Urinary bladder (tissue), 4 donors: ENCODE data around the gene CYB5R2. TPM values are rescaled to one million over a fixed set of nuclear protein-coding genes. Genes with fewer than 3 reads are reported as not detected.
"Not testable (repeated sequence)": the region's sequence is repeated elsewhere in the genome, so short reads cannot be mapped to it uniquely, and the experiment has no call there.

Source experiments
- DNase-seq: peaks from one replicate; pipeline ENCODE4 v3.0.0-alpha.2; 2015; ENCODE audit errors: extremely low spot score
- H3K27ac ChIP-seq: one replicate; pipeline ENCODE4 v1.5.1; 2013; ENCODE audit warnings: low read depth, mild to moderate bottlenecking, moderate library complexity
- H3K36me3 ChIP-seq: one replicate; pipeline ENCODE4 v1.6.1; 2013; ENCODE audit warnings: mild to moderate bottlenecking, moderate library complexity; ENCODE audit not compliant: insufficient read depth
- H3K4me1 ChIP-seq: one replicate; pipeline ENCODE4 v1.6.1; 2013; ENCODE audit warnings: mild to moderate bottlenecking, moderate library complexity; ENCODE audit not compliant: insufficient read depth
- H3K4me3 ChIP-seq: one replicate; pipeline ENCODE4 v1.5.1; 2013; ENCODE audit warnings: low read depth, low read length
- WGBS: extraction: QIAGEN DNeasy Blood & Tissue Kit; methylation state at CpG from one replicate; pipeline ENCODE4 v1.1.7; 2013; 5-methylcytosine and 5-hydroxymethylcytosine counted together
- polyA plus RNA-seq: library from polyadenylated mRNA; stranded (reverse); fragments of 200-250 nt; gene quantifications from one replicate; pipeline ENCODE4 v1.2.3, GENCODE V29; 2013
- total RNA-seq: library from RNA; depleted of rRNA; stranded (reverse); fragments of >200 nt; gene quantifications from one replicate; pipeline ENCODE4 v1.2.3, GENCODE V29; 2014
- donor health status: healthy with polysubstance abuse.
- donor health status: healthy.

The CYB5R2 gene
- total and polyA plus RNA-seq, 2 donors, result 13.9 to 17.7 TPM

DNA sequence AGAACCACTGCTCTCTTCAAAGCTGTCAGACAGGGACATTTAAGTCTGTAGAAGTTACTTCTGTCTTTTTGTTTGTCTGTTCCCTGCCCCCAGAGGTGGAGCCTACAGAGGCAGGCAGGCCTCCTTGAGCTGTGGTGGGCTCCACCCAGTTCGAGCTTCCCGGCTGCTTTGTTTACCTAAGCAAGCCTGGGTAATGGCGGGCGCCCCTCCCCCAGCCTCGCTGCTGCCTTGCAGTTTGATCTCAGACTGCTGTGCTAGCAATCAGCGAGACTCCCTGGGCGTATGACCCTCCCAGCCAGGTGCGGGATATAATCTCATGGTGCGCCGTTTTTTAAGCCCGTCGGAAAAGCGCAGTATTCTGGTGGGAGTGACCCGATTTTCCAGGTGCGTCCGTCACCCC lies 9.8 kb downstream of the CYB5R2 start:
- H3K4me3 ChIP-seq, DNase-seq, H3K4me1 ChIP-seq, H3K27ac ChIP-seq, H3K36me3 ChIP-seq: not testable (repeated sequence)
- 85% methylated on average over 13 of the region's 16 CpGs for WGBS

DNA sequence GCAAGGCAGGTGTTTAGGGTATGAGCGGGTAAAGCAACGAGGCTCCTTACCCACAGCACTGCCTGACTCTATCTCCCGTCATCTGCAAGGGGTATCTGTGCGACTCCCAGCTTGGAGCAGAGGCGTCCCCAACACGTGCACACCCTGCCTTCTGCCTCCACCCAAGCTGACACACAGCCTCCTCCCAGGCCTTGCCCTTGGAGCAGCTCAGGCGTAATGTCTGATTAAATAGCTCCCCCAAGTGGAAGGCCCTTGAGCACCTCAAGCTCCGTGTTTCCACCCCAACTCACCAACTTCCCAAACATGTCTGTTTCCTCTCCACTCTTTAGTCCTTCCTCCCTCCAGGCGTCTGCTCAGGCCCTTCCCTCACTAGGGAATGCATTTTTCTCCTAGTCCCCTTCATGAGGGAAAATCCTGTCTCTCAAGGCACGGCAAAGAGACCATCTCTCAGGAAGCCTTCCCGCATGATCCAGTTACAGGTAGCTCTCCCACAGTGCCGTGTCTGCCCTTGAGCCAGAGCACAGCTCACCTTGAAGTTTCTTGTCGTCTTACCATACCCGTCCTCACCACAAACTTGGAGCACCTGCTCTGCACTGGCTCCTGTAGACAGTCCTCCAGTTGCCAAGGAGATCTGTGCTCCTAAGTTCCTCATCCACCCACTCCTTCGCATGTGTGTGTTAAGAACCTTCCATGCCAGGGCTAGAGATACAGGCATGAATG lies 15.8 kb downstream of the CYB5R2 start:
- no peak for DNase-seq
- H3K4me3 ChIP-seq, result no peak overlapping the region
- WGBS, result 62% methylated on average over 15 of the region's 15 CpGs
- no peaks in the 10 kb centered on the region for H3K4me1 ChIP-seq
- no peaks in the 10 kb centered on the region for H3K36me3 ChIP-seq
- no peak overlapping the region for H3K27ac ChIP-seq

DNA sequence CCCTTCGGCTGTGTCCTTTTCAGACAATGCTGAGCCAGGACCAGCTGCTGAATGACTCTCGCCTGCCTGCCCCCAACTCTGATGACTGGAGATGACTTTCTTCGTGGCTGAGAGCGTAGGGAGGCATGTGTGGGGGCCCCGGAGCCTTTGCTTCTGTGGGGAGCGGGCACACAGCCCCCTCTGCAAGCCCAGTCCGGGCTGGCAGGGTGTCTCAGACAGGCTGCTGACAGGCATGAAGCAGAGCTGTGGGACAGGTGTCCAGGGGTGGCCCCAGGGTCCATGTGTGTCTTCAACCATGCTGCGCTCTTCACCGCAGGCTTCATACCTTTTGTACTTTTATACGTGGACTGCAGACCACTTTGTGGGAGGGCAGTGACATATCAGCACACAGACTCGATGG lies 16.6 kb downstream of the CYB5R2 start:
- WGBS, result 87% methylated on average over 11 of the region's 11 CpGs
- Histone ChIP-seq H3K27ac (no peak overlapping the region), H3K4me1 (no peaks in the 10 kb centered on the region), H3K36me3 (no peaks in the 10 kb centered on the region), H3K4me3 (no peak overlapping the region)
- DNase-seq, result no peak

DNA sequence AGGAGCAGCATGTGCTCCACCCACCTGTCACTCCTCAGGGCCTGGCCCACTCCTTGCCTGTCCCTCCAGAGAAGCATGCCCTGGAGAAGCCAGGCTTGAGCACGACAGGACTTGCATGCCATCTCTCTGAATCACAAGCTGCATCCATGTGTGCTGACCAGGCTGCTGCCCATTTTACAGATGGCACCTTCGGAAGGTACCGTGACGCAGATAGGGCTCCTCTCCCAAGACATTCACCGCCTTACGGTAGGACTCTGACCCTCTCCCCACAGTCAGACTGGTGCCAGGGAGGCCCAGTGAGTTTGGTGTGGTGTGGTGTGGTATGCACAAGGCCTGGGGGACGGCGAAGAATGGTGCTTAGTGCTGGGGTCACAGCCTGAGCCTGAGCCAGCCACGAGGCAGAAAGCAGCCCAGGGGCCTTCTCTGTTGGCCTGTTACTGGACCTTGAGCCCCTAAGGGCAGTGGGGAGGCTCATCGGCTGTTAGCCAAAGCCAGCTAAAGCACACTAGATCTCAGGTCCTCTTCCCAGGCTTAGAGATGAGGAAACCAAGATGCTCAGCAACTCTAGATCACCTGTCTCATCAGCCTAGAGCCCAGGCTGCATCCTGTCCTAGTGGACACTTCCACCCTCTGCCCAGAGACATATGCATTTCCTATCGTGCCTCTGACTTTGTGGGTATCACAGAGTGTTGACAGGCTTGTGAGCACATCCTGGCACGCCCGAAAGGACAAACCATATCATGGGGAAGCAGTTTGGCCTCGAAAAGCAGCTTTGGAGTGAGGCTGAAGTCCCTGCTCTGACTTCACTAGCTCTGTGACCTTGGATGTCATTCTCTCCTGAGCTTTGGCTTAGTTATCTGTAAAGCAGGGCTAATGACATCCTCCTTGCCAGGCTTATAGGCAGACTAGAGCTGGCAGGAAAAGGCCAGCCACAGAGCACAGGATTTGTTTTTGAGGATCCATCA lies 17.8 kb downstream of the CYB5R2 start:
- H3K27ac ChIP-seq, result no peak overlapping the region
- 88% methylated on average over 14 of the region's 14 CpGs for WGBS
- no peak overlapping the region for H3K4me3 ChIP-seq
- H3K4me1 ChIP-seq, result no peaks in the 10 kb centered on the region
- DNase-seq, result no peak
- H3K36me3 ChIP-seq, result no peaks in the 10 kb centered on the region

DNA sequence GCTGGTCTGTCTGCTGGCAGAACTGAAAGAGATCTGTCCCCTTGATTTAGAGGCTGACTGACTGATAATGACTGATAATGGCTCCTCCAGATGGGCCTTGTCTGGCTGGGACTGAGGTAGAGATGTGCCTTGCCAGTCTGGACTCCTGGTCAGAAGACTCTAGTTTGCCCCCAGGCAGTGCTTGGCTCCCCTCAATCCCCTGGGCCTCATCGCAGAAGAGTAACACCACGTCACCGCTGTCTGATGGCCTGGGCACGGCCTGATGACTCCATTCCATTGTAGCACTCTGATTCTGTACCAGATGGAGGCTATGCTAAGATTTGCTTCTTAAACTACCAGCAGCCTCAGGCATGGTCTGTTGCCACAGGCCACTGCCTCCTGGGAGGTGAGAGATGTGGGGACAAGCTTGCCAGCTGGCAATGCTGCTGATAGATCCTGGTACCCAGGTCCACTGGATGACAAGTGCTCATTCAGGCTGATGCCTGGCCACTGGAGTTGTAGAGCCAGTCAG lies 19.1 kb downstream of the CYB5R2 start:
- H3K4me1 ChIP-seq, result no peaks in the 10 kb centered on the region
- H3K4me3 ChIP-seq, result no peak overlapping the region
- H3K27ac ChIP-seq, result no peak overlapping the region
- no peaks in the 10 kb centered on the region for H3K36me3 ChIP-seq
- WGBS, result 85% methylated on average over 4 of the region's 4 CpGs
- DNase-seq, result no peak

DNA sequence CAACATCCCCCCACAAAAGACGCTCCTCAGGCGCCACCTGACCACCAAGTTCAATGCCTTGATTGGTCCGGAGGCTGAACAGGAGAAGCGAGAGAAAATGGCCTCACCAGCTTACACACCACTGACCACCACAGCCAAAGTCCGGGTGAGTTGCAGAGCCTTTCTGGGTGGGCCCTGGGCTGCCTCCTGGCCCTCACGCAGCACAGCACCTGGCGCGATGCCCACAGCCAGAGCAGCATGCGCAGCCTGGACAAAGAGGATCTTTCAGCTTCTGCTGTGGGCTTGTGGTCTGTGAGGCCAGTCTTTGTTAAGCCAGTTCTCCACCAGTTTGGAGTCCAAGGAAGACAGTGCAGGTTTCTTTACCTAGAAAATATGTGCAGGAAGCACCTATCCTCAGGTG lies 21.6 kb downstream of the CYB5R2 start:
- no peak overlapping the region for H3K27ac ChIP-seq
- H3K36me3 ChIP-seq, result peaks cover 3% of the 10 kb centered on the region

GRCh38 chr11:7651140-7651551 lies 22.2 kb downstream of the CYB5R2 start:
- 55% methylated on average over 5 of the region's 5 CpGs for WGBS
- DNase-seq, result no peak
- no peak overlapping the region for H3K27ac ChIP-seq
- H3K4me3 ChIP-seq, result no peak overlapping the region
- no peaks in the 10 kb centered on the region for H3K4me1 ChIP-seq
- peaks cover 3% of the 10 kb centered on the region for H3K36me3 ChIP-seq

More for the DNA sequence above, 21.6 kb downstream of the CYB5R2 start:
- no peak overlapping the region for H3K4me3 ChIP-seq
- 90% methylated on average over 9 of the region's 9 CpGs for WGBS
- H3K4me1 ChIP-seq, result no peaks in the 10 kb centered on the region
- DNase-seq, result no peak

GRCh38 chr11:7648264-7648663 lies 25.0 kb downstream of the CYB5R2 start:
- Histone ChIP-seq H3K27ac (no peak overlapping the region), H3K36me3 (peaks cover 3% of the 10 kb centered on the region), H3K4me3 (no peak overlapping the region), H3K4me1 (no peaks in the 10 kb centered on the region)
- WGBS, result 95% methylated on average over 3 of the region's 3 CpGs
- no peak for DNase-seq

DNA sequence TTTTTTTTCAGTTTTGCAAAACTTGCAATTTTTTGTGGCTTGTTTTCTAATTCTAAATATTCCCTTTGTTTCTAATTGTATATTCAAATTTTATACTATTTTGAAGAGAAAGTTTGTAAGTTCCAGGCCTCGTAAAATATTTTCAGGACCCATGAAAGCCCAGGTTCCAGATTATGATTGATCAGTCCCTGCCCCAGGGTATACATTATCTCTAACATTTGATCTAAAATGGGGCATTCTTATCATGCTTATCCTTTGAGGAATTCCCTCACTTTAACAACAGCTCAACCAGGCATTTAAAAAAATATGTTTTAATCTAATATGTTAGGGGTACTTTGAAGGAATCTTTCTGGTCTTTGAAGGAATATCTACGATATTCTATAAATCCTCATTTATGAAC lies 26.4 kb downstream of the CYB5R2 start:
- Histone ChIP-seq H3K27ac (no peak overlapping the region), H3K36me3 (peaks cover 3% of the 10 kb centered on the region), H3K4me1 (no peaks in the 10 kb centered on the region), H3K4me3 (no peak overlapping the region)
- 80% methylated on average over 2 of the region's 2 CpGs for WGBS
- no peak for DNase-seq

DNA sequence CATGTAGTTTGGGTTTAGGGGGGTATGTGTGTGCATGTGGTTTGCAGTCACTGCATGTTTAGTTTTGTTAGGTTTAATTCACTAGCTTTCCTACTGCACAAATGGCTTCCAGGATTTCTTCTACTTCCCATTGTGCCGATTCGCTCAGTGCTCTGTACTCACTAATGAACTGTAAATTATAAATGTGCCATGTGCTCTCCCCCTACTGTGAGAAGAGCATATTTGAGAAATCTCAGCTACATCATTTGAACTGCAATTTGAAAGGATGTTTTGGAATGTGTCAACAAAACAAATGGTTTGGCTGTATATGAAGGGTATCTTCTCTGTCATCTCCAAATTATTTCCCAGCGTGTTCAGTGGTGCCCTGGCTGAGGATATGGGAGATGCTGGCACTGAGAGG lies 28.1 kb downstream of the CYB5R2 start:
- 91% methylated on average over 3 of the region's 3 CpGs for WGBS

GRCh38 chr11:7643314-7643713 lies 30.0 kb downstream of the CYB5R2 start:
- Histone ChIP-seq H3K27ac (no peak overlapping the region), H3K4me1 (no peaks in the 10 kb centered on the region), H3K36me3 (peaks cover 3% of the 10 kb centered on the region), H3K4me3 (no peak overlapping the region)
- WGBS, result 80% methylated on average over 4 of the region's 4 CpGs
- no peak for DNase-seq

More for the DNA sequence above, 28.1 kb downstream of the CYB5R2 start:
- no peak for DNase-seq
- Histone ChIP-seq H3K36me3 (peaks cover 6% of the 10 kb centered on the region), H3K27ac (no peak overlapping the region), H3K4me3 (no peak overlapping the region), H3K4me1 (no peaks in the 10 kb centered on the region)

GRCh38 chr11:7642747-7643146 lies 30.6 kb downstream of the CYB5R2 start:
- Histone ChIP-seq H3K36me3 (peaks cover 3% of the 10 kb centered on the region), H3K4me3 (no peak overlapping the region), H3K4me1 (no peaks in the 10 kb centered on the region), H3K27ac (no peak overlapping the region)
- DNase-seq, result no peak
- WGBS, result 78% methylated on average over 4 of the region's 4 CpGs

DNA sequence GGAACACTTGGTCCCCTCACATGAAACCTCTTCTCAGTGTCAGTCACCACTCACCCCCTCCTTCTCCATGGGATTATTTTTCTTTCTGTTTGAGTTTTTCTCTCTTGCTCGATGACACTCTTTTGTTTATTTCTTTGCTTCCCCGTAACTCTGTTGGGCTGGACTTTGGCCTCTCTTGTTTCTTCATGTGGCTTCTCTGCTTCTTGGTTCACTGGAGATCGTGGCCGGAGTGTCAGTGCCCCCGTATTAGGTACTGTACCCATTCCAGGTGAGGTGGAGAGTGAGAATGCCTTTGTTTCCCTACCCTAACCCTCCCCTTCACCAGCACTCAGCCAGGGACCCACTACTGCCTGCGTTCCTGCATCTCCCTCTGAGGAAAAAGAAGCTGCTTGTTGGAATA lies 32.5 kb downstream of the CYB5R2 start:
- no peak overlapping the region for H3K4me3 ChIP-seq
- WGBS, result 90% methylated on average over 6 of the region's 6 CpGs
- H3K4me1 ChIP-seq, result no peaks in the 10 kb centered on the region
- H3K36me3 ChIP-seq, result peaks cover 3% of the 10 kb centered on the region
- DNase-seq, result no peak
- H3K27ac ChIP-seq, result no peak overlapping the region

DNA sequence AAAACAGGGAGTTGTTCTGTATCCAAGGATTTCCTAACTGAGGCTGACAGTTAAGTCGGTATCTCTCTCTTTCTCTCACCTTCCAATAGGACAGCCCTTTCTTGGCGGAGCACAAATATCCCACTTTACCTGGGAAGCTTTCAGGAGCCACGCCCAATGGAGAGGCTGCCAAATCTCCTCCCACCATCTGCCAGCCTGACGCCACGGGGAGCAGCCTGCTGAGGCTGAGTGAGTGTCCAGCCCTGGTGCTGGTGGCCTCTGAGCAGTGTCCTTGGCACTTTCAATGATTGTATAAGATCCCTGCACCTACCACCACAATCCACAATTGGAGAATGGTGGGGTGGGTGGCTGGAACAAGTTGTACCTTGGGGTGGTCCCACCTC lies 33.7 kb downstream of the CYB5R2 start:
- peaks cover 3% of the 10 kb centered on the region for H3K36me3 ChIP-seq
- no peak for DNase-seq
- no peak overlapping the region for H3K4me3 ChIP-seq
- H3K4me1 ChIP-seq, result no peaks in the 10 kb centered on the region
- H3K27ac ChIP-seq, result no peak overlapping the region
- WGBS, result 85% methylated on average over 5 of the region's 5 CpGs
